Ovary (tissue), 3 donors: ENCODE results near the gene CRHR2.

Source experiments
- CTCF ChIP-seq, 3 donors: fragments of 450-650 bp in 2 of 3; fragments of 200-600 bp in 1 of 3; IDR thresholded peaks; one replicate each; pipeline versions ENCODE4 v1.5.1 to v1.8.0; 2016 to 2022; ENCODE audit warnings: antibody characterized with exemption in 3 of 3, mild to moderate bottlenecking in 1 of 3
- EP300 ChIP-seq: sonication (generic); formaldehyde crosslinking; IDR thresholded peaks from one replicate; pipeline ENCODE4 v1.6.1; 2017; ENCODE audit warnings: antibody characterized with exemption
- POLR2A ChIP-seq: fragments of 450-650 bp; IDR thresholded peaks from one replicate; pipeline ENCODE4 v1.6.1; 2017; ENCODE audit warnings: antibody characterized with exemption, mild to moderate bottlenecking, moderate library complexity
- donor health status: DM: no; HTN: no; CAD: no.

GRCh38 chr7:30708412-30708811 is 26.2 kb upstream of the CRHR2 start:
- TF ChIP-seq CTCF (IDR thresholded peaks at IDR 0.05) = no peak
- no peak for TF ChIP-seq POLR2A
- TF ChIP-seq EP300 = no peak
